ENCODE measurements around the gene ASTE1.
"Not testable (repeated sequence)": the region's sequence is repeated elsewhere in the genome, so short reads cannot be mapped to it uniquely, and the experiment has no call there.

The ASTE1 gene

GRCh38 chr3:131026321-131027151 is at the start of gene ASTE1, which contains the start of gene NEK11:
Gene ASTE1 (minus strand): TSS chr3:131026825. CDS start chr3:131025306, 1,519 bp downstream.
Gene NEK11 (plus strand): TSS chr3:131026877. CDS start chr3:131029709, 2,832 bp downstream.
- peak; percentile 89 for DNase-seq

- DNase-seq, result no peak
Measured at GRCh38 chr3:131075632-131076328, 49.2 kb upstream of the ASTE1 start.

GRCh38 chr3:131072845-131073244 is 46.2 kb upstream of the ASTE1 start:
- DNase-seq, result no peak

- peak; percentile 42 for DNase-seq
Measured at GRCh38 chr3:131072099-131072559, 45.5 kb upstream of the ASTE1 start.

- no peak for DNase-seq
Measured at GRCh38 chr3:131067983-131068382, 41.4 kb upstream of the ASTE1 start.

- no peak for DNase-seq
Measured at GRCh38 chr3:131053043-131053859, 26.6 kb upstream of the ASTE1 start.

GRCh38 chr3:131050001-131050400 is 23.4 kb upstream of the ASTE1 start:
- DNase-seq, result no peak

GRCh38 chr3:131048030-131048429 is 21.4 kb upstream of the ASTE1 start:
- DNase-seq, result no peak

GRCh38 chr3:131047582-131047981 is 21.0 kb upstream of the ASTE1 start:
- DNase-seq, result no peak

GRCh38 chr3:131042271-131042985 is 15.8 kb upstream of the ASTE1 start:
- DNase-seq, result not testable (repeated sequence)

- no peak for DNase-seq
Measured at GRCh38 chr3:131038326-131038725, 11.7 kb upstream of the ASTE1 start.

- DNase-seq, result no peak
Measured at GRCh38 chr3:131036986-131037385, 10.4 kb upstream of the ASTE1 start.

- DNase-seq, result no peak
Measured at GRCh38 chr3:131036200-131036816, 9.7 kb upstream of the ASTE1 start.

GRCh38 chr3:131033480-131034080 is 7.0 kb upstream of the ASTE1 start:
- peak; percentile 54 for DNase-seq

GRCh38 chr3:131031660-131032059 is 5.0 kb upstream of the ASTE1 start:
- no peak for DNase-seq

GRCh38 chr3:131028844-131029243 is 2.2 kb upstream of the ASTE1 start:
- no peak for DNase-seq

- DNase-seq, result no peak
Measured at GRCh38 chr3:131025539-131025938, 1.1 kb downstream of the ASTE1 start.

GRCh38 chr3:131020122-131020693 is 6.4 kb downstream of the ASTE1 start:
- peak; percentile 72 for DNase-seq

GRCh38 chr3:131018970-131019369 is 7.7 kb downstream of the ASTE1 start:
- no peak for DNase-seq

- DNase-seq, result no peak
Measured at GRCh38 chr3:131009698-131010097, 16.9 kb downstream of the ASTE1 start.

GRCh38 chr3:131008326-131008725 is 18.3 kb downstream of the ASTE1 start:
- no peak for DNase-seq

Data from inflammatory macrophage treated with lipopolysaccharide for 4 hours (primary cell).